ENCODE data around the gene CDH16. TPM values are rescaled to one million over a fixed set of nuclear protein-coding genes. Genes with fewer than 3 reads are reported as not detected.
A peak's percentile ranks its signal among the peaks of the same experiment; 100 is the strongest.
"Not testable (repeated sequence)": the region's sequence is repeated elsewhere in the genome, so short reads cannot be mapped to it uniquely, and the experiment has no call there.

Gene CDH16
- total RNA-seq, 1 experiment from 2014 or later = not detected

- DNase-seq (ENCODE audit: low read depth) = no peak
Observed at GRCh38 chr16:66873685-66874055, 45.0 kb downstream of the CDH16 start.

GRCh38 chr16:66872943-66873684 lies 45.6 kb downstream of the CDH16 start:
- peak; percentile 100 for DNase-seq (ENCODE audit: low read depth)

- no peak for DNase-seq (ENCODE audit: low read depth)
Observed at GRCh38 chr16:66872559-66872942, 46.1 kb downstream of the CDH16 start.

GRCh38 chr16:66871840-66872239 lies 46.8 kb downstream of the CDH16 start:
- no peak for DNase-seq (ENCODE audit: low read depth)

- DNase-seq (ENCODE audit: low read depth) = not testable (repeated sequence)
Observed at GRCh38 chr16:66871363-66871762, 47.3 kb downstream of the CDH16 start.

GRCh38 chr16:66869424-66869823 lies 49.3 kb downstream of the CDH16 start:
- DNase-seq (ENCODE audit: low read depth) = no peak

- no peak for DNase-seq (ENCODE audit: low read depth)
Observed at GRCh38 chr16:66863707-66864106, 55.0 kb downstream of the CDH16 start.

GRCh38 chr16:66862023-66862520 lies 56.6 kb downstream of the CDH16 start:
- DNase-seq (ENCODE audit: low read depth) = no peak

- DNase-seq (ENCODE audit: low read depth) = no peak
Observed at GRCh38 chr16:66859397-66860068, 59.2 kb downstream of the CDH16 start.

- peak; percentile 78 for DNase-seq (ENCODE audit: low read depth)
Observed at GRCh38 chr16:66858740-66859396, 59.8 kb downstream of the CDH16 start.

Other genes starting within 250 kb of the CDH16 start
- gene CMTM4, start 222.1 kb downstream of the CDH16 start, total RNA-seq (2014; rRNA removed) = 11.9 and 16.4 TPM in 2 replicates
- 110 and 117 TPM in 2 replicates for gene DYNC1LI2, start 167.3 kb downstream of the CDH16 start, total RNA-seq (2014; rRNA removed)
- gene TERB1, start 117.3 kb downstream of the CDH16 start, total RNA-seq (2014; rRNA removed) = not detected in 2 replicates
- gene NAE1, start 87.9 kb downstream of the CDH16 start, total RNA-seq (2014; rRNA removed) = 77.2 and 85.9 TPM in 2 replicates
- gene CA7, start 74.5 kb downstream of the CDH16 start, total RNA-seq (2014; rRNA removed) = not detected in 2 replicates
- gene PDP2, start 38.4 kb downstream of the CDH16 start, total RNA-seq (2014; rRNA removed) = 8.1 and 10.0 TPM in 2 replicates
- gene RRAD, start 6.7 kb upstream of the CDH16 start, total RNA-seq (2014; rRNA removed) = 1.1 and 1.7 TPM in 2 replicates
- 147 and 148 TPM in 2 replicates for gene CIAO2B, start 15.5 kb upstream of the CDH16 start, total RNA-seq (2014; rRNA removed)
- gene CES2, start 16.6 kb upstream of the CDH16 start, total RNA-seq (2014; rRNA removed) = 45.8 and 53.4 TPM in 2 replicates
- 0.75 and 0.96 TPM in 2 replicates for gene CES3, start 42.4 kb upstream of the CDH16 start, total RNA-seq (2014; rRNA removed)
- gene CES4A, start 69.7 kb upstream of the CDH16 start, total RNA-seq (2014; rRNA removed) = 0.06 and 0.77 TPM in 2 replicates
- 121 and 123 TPM in 2 replicates for gene CBFB, start 110.3 kb upstream of the CDH16 start, total RNA-seq (2014; rRNA removed)
- 16.1 and 24.3 TPM in 2 replicates for gene PHAF1, start 191.1 kb upstream of the CDH16 start, total RNA-seq (2014; rRNA removed)
- 75.5 and 85.0 TPM in 2 replicates for gene B3GNT9, start 232.1 kb upstream of the CDH16 start, total RNA-seq (2014; rRNA removed)
- gene TRADD, start 241.0 kb upstream of the CDH16 start, total RNA-seq (2014; rRNA removed) = 31.2 and 46.0 TPM in 2 replicates
- gene FBXL8, start 241.1 kb upstream of the CDH16 start, total RNA-seq (2014; rRNA removed) = 24.5 and 32.5 TPM in 2 replicates
- gene HSF4, start 245.9 kb upstream of the CDH16 start, total RNA-seq (2014; rRNA removed) = 19.4 and 29.1 TPM in 2 replicates